Activated CD4-positive, CD25-positive, alpha-beta regulatory T cell treated with anti-CD3 and anti-CD28 coated beads, Interleukin-2, amount 50 U/mL, for 16 hours (primary cell): ENCODE results near the gene C2CD2.

Experiments used
- DNase-seq: peaks from one replicate; pipeline ENCODE4 v3.0.0-alpha.2; 2020; ENCODE audit warnings: low read depth, low spot score

The C2CD2 gene

GRCh38 chr21:41914965-41915364, 38.9 kb downstream of the C2CD2 start:
- DNase-seq, result no peak

- DNase-seq, result no peak
Measured at GRCh38 chr21:41914358-41914757, 39.5 kb downstream of the C2CD2 start.

GRCh38 chr21:41913230-41913629, 40.6 kb downstream of the C2CD2 start:
- no peak for DNase-seq

DNA sequence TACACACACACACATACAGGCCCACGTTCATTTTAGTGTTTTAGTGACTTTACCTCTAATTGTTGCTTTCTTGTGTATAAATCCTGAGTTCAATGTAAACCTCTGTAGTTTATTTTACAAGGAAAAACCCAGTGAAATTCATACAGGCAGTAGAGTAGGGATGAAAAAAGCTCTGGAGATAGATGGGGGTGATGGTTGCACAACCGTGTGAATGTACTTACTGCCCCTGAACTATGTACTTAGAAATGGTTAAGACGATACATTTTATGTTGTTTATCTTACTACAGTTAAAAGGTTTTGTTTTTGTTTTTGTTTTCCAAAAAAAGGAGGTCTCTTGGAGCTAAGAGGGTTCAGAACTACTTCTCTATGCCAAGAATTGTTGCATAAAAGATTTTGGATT, 45.0 kb downstream of the C2CD2 start:
- DNase-seq, result no peak

DNA sequence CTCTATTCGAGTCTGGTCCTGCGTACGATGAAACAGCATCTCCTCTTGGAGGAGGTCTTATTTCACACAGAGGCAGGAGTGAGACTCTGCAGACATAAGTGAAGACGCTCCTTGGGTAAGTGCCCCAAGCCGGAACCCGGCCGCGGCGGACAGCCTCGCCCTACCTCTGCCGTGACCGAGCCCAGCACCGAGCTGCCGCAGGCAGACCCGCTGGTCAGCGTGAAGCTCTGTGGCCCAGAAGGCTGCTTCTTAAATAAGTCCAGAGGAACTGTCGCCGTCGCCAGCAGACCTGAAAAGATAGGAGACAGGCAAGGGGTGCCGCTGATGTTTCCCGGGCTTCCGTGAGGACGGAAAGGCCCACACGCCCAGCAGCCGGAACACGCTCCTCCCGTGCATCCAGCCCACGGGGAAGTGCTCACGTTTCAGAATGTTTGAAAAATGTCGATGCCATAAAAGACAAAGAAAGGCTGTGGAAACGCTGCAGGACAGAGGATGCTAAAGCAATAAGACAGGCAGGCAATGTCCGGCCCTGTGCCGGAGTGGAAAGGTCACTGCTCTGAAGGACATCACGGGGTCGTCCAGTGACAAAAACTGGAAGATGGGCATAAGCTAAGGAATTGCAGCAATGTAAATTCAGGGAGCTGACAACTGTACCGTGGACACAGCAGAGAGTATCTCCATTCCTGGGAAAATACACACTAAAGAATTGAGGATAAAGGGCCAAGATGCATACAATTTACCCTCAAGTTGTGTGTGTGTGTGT, 46.1 kb downstream of the C2CD2 start:
- no peak for DNase-seq

GRCh38 chr21:41906770-41907169, 47.0 kb downstream of the C2CD2 start:
- no peak for DNase-seq

DNA sequence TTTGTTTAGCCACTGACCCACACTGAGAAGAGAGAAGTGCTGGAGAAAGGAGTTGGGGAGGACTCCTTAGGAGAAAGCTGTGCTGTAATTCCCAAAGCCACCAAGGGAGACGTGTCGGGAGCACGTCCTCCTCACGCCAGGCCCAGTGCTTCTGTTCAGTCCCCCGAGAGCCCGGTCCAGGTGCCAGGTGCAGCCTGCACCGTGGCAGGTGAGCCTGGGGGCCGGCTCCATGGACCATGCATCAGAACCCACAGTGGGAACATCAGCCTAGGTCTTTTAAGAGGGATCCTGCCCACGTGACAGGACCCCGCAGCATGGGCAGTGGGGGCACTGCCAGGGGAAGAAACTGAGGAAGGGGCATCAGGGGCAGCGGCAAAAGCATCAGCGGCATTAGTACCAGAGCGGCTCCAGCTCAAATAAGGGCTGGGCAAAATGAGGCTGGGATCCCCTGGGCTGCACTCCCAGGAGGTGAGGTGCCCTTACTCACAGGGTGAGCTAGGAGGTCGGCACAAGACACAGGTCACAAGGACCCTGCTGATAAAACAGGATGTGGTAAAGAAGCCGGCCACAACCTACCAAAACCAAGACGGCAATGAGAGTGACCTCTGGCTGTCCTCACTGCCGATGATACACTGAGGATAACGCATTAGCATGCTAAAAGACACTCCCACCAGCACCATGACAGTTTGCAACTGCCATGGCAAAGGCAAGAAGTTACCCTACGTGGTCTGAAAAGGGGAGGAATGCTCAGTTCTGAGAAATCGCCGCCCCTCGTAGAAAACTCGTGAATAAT, 50.1 kb downstream of the C2CD2 start:
- DNase-seq, result no peak

DNA sequence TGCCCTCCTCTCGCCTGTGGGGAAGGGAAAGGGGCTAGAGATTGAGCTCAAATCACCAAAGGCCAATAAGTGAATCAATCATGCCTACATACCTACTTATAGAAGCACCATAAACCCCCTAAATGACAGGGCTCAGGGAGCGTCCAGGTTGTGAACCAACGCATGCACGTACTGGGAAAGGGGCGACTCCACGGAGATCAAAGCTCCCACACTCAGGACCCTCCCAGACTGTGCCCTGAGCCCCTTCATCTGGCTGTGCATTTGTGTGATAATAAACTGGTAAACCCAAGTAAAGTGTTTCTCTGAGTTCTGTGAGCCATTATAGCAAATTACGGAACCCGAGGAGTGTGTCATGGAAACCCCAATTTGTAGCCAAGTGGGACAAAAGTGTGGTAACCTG, 50.9 kb downstream of the C2CD2 start:
- no peak for DNase-seq

- DNase-seq, result no peak
Measured at GRCh38 chr21:41901782-41902181, 52.0 kb downstream of the C2CD2 start.

DNA sequence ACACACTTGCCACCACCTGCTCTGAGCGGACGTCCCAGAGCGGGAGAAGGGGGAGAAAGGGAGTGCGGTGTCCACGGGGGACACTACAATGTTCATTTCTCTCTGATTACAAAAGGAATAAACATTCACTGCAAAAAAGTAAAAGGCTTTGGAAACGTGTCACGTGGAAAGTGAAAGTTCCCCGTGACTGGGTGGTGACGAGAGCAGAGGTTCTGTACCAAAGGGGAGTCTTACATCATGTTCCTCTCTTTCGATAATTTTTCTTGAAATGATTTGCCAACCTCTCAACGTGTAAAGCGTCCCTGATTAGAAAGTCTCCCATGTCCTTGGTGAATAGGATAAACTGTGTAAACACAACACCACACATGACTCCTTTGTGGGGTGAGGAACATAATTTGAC, 52.7 kb downstream of the C2CD2 start:
- DNase-seq, result no peak

- DNase-seq, result no peak
Measured at GRCh38 chr21:41900401-41900800, 53.4 kb downstream of the C2CD2 start.

DNA sequence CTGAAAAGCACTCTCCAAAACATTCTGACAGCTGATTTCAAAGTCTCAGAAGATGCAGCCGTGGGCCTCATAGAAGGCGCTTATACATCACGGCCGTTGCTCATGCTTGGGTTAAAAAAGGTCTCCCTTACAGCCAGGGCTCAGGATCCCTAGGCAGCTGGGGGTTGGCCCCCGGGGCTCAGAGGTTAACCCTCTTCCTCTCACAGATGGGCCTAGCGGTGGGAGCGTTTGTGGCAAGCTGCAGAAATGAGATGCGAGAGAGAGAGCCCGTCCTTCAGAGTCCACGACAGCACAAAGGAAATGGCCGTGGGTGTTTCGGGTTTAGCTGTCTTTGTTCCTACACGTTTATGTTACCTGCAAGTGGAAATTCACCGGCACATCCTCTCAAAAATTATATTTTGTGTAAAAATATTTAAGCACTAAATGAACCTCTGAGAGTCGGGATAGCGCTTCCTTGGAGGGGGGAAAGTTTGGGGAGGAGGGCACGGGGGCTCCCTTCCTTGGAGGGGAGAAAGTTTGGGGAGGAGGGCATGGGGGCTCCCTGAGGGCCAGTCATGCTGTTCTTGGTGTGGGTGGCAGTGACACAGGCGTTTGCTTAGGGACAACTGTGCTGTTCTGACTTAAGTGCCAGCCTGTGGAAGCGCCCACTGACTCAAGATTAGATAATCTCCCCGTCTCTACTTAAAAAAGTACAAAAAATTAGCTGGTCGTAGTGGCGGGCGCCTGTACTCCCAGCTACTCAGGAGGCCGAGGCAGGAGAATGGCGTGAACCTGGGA, 54.2 kb downstream of the C2CD2 start:
- no peak for DNase-seq

DNA sequence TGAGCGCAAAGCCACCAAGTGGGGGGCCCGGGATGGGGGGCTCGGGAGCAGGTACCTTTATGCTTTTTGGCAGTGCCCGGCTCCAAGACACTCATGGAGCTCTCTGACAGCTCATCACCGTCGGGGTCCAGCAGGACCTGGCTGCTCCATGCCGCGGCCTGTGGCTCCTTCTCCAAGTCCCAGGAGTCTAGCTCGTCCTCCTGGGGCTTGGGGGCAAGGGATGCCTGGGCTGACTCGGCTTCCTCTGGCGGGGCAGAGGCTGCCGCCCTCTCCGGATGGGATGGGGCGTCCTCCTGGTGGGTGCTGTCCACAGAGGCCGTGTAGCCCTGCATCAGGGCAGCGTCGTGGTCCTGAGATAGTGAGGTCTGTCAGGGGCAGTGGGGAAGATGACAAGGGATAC, 54.8 kb downstream of the C2CD2 start:
- DNase-seq, result no peak

DNA sequence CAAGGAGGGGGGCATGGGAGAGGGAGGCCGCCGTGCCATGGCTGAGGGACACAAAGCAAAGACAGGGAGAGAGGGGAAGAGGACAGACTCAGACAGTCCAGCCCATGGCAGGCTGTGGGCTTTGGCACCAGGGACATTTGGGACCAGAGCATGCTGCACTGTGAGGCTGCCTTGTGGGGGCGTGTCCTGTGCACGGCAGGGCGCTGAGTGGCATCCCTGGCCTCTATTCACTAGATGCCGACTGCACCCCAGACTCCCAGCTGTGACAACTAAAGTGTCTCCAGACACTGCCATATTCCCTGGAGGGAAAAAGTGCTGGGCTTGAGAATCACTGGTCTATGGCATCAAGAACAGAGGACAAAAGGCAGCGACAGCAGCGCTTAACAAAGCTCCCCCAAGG, 56.1 kb downstream of the C2CD2 start:
- DNase-seq, result no peak

GRCh38 chr21:41897047-41897669, 56.7 kb downstream of the C2CD2 start:
- DNase-seq, result no peak

DNA sequence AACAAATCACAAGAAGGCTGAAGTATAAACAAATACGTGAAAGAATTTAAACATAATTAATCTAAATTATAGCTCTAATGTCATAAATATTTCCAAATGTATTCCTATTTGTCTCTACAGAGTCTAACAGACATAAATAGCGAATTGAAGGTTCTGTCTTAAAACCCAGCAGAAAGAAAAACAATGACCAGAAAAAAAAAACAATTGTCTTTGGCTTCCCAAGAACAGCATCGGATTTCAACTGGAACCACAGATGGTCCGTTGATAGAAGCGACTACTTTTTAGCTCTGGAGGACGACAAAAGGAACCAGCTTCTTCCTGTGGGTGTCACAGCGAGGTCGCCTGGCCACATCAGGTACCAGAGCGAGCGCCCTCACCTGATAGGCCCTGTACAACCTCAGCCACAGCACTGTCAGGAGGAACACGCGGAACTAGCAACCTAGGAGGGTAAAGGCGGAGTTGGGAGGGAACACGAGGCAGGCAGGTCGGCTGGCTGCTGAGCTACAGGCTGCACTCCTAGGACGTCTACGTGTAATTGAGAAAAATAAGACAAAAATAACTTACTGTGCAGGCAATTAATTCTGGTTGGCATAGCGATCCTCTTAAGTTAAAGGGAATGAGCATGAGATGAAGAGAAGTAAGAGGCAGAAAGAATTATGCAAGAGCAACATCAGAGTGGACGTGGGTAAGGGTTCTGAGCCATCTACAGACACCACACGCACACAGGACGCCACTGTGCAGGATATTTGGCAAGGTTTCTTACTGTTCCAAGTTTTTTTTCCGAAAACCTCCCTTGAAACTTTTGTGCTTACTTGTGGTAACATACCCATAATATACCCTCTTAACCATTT, 58.0 kb downstream of the C2CD2 start:
- peak; percentile 22 for DNase-seq

- no peak for DNase-seq
Measured at GRCh38 chr21:41894922-41895557, 58.8 kb downstream of the C2CD2 start.

GRCh38 chr21:41894511-41894910, 59.3 kb downstream of the C2CD2 start:
- no peak for DNase-seq

DNA sequence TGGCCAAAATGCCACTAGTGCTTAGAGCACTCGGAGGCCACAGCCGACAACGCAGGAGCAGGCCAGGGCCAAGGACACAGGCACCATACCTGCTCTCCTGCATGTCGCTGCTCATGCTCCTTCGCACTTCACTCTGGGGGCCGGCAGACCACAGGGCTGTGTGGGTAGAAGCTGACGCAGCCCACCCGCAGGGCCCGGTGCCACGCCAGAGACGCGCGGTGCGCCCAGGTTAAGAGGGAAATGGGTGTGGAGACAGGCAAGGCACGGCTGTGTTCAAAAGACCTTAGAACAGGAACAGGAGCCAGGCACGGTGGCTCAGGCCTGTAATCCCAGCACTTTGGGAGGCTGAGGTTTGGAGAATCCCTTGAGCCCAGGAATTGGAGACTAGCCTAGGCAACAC, 61.1 kb downstream of the C2CD2 start:
- no peak for DNase-seq

DNA sequence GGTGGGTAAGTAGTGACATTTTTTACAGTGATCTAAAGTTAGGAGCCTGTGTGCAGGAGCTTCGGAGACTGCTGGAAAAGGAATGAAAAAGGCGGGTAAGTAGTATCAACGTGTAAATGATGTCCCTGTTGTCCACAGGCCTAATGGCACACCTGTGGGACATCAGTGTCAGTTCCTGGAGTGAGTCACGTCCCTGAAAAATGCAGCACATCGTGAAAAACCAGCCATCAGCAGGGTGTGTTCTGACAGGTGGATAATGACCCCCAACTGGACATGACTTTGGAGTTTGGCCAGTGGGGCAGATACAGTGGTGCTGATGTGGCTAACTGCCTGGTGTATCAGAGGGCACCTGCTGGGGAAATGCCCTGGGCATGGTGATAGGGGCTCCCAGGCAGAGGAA, 62.7 kb downstream of the C2CD2 start:
- DNase-seq, result no peak

DNA sequence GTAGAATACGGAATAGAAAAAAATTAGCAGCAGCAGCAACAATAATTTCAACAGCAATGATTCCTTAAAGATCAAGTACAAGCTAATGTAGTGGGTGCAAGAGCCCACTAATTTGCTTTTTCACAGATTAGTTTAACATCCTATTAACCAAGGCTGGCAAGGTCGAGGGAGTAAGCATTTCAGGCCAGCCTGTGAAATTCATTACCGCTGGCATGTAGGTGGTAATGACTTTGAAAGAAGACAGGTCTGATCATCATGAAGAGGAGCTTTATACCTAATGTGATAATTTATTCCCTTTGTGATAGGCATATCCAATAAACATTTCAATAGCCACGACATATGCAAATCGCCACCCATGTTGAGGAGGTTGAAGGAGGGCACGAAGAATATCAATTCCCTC, 63.5 kb downstream of the C2CD2 start:
- DNase-seq, result no peak
